Lung (tissue), 12 donors: ENCODE measurements around the gene FLNB. TPM values are rescaled to one million over a fixed set of nuclear protein-coding genes. Genes with fewer than 3 reads are reported as not detected.

Experiments
- ATAC-seq: fragments of 200-7000 bp; cut with Tn5 transposase; one replicate; pipeline ENCODE4 v1.9.1; 2020; ENCODE audit warnings: moderate number of reproducible peaks; ENCODE audit not compliant: insufficient read depth, low FRiP score
- DNase-seq, 3 donors: peaks; one replicate each; pipeline ENCODE4 v3.0.0-alpha.2; 2013 to 2017
- H3K27ac ChIP-seq, 2 donors: one replicate each; pipeline ENCODE4 v1.5.1; 2013; ENCODE audit warnings: mild to moderate bottlenecking in 2 of 2, moderate library complexity in 2 of 2, control low read depth in 1 of 2, inconsistent platforms in 1 of 2, low read depth in 1 of 2, low read length in 1 of 2
- H3K27me3 ChIP-seq, 3 donors: one replicate each; pipeline ENCODE4 v1.5.1; 2013; ENCODE audit warnings: low read length in 2 of 3; ENCODE audit not compliant: control insufficient read depth in 3 of 3, insufficient read depth in 3 of 3
- H3K36me3 ChIP-seq, 4 donors: one replicate each; pipeline ENCODE4 v1.5.1; 2013; ENCODE audit warnings: low read length in 4 of 4, mild to moderate bottlenecking in 1 of 4, moderate library complexity in 1 of 4; ENCODE audit not compliant: control insufficient read depth in 4 of 4, insufficient read depth in 4 of 4
- H3K4me1 ChIP-seq, 5 donors: one replicate each; pipeline ENCODE4 v1.5.1; 2013; ENCODE audit warnings: low read length in 5 of 5, mild to moderate bottlenecking in 2 of 5, moderate library complexity in 1 of 5; ENCODE audit not compliant: control insufficient read depth in 5 of 5, insufficient read depth in 5 of 5
- H3K4me3 ChIP-seq: one replicate; pipeline ENCODE4 v1.5.1; 2013; ENCODE audit warnings: mild to moderate bottlenecking, control low read depth, moderate library complexity
- H3K9ac ChIP-seq, 2 donors: one replicate each; pipeline ENCODE4 v1.5.1; 2013; ENCODE audit warnings: low read length in 2 of 2, control low read depth in 1 of 2; ENCODE audit not compliant: insufficient read depth in 1 of 2
- H3K9me3 ChIP-seq, 4 donors: one replicate each; pipeline ENCODE4 v1.5.1; 2013; ENCODE audit warnings: low read length in 3 of 4, mild to moderate bottlenecking in 1 of 4, moderate library complexity in 1 of 4; ENCODE audit not compliant: control insufficient read depth in 4 of 4, insufficient read depth in 3 of 4
- WGBS, 2 donors: extraction: QIAGEN DNeasy Blood & Tissue Kit; methylation state at CpG; one replicate each; pipeline ENCODE4 v1.1.7; 2013; 5-methylcytosine and 5-hydroxymethylcytosine counted together
- polyA plus RNA-seq, 2 donors: library from polyadenylated mRNA; stranded (reverse); fragments of 200-250 nt; gene quantifications; one replicate each; pipeline ENCODE4 v1.2.1, GENCODE V29; 2013
- total RNA-seq, 2 donors: library from RNA; depleted of rRNA in 1 of 2; stranded (reverse); fragments of >200 nt in 1 of 2; gene quantifications; one replicate each; pipeline ENCODE4 v1.2.1, GENCODE V29; 2014 to 2021
- TF ChIP-seq, protein P1 (sequence below): IDR thresholded peaks from 2 replicates; pipeline ENCODE4 v1.5.1; 2012; ENCODE audit warnings: mild to moderate bottlenecking; ENCODE audit errors: control extremely low read depth, extremely low read depth
- donor health status: control.
- donor health status: control.
- donor health status: Bipolar disorder and iron deficiency.
- donor health status: healthy.
- donor health status: DM: yes; HTN: yes; CAD: no.

The FLNB gene
- total and polyA plus RNA-seq, 4 donors = 32.4 to 122 (median 93.7) TPM

- Histone ChIP-seq H3K4me1 (peaks cover 0 to 27% (median 9%) of the 10 kb centered on the region in 5 donors), H3K27ac (no peak overlapping the region), H3K4me3 (no peak overlapping the region), H3K9ac (no peak overlapping the region), H3K27me3 (no peaks in the 10 kb centered on the region), H3K36me3 (peaks cover 0 to 20% (median 17%) of the 10 kb centered on the region in 4 donors), H3K9me3 (no peaks in the 10 kb centered on the region)
- ATAC-seq = no peak
- TF ChIP-seq, protein P1, sequence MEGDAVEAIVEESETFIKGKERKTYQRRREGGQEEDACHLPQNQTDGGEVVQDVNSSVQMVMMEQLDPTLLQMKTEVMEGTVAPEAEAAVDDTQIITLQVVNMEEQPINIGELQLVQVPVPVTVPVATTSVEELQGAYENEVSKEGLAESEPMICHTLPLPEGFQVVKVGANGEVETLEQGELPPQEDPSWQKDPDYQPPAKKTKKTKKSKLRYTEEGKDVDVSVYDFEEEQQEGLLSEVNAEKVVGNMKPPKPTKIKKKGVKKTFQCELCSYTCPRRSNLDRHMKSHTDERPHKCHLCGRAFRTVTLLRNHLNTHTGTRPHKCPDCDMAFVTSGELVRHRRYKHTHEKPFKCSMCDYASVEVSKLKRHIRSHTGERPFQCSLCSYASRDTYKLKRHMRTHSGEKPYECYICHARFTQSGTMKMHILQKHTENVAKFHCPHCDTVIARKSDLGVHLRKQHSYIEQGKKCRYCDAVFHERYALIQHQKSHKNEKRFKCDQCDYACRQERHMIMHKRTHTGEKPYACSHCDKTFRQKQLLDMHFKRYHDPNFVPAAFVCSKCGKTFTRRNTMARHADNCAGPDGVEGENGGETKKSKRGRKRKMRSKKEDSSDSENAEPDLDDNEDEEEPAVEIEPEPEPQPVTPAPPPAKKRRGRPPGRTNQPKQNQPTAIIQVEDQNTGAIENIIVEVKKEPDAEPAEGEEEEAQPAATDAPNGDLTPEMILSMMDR = no peak
- WGBS, 2 donors = 97% methylated on average over 41 of the region's 41 CpGs
- no peak for DNase-seq
Measured at GRCh38 chr3:58122936-58123700, 114.9 kb downstream of the FLNB start.

DNA sequence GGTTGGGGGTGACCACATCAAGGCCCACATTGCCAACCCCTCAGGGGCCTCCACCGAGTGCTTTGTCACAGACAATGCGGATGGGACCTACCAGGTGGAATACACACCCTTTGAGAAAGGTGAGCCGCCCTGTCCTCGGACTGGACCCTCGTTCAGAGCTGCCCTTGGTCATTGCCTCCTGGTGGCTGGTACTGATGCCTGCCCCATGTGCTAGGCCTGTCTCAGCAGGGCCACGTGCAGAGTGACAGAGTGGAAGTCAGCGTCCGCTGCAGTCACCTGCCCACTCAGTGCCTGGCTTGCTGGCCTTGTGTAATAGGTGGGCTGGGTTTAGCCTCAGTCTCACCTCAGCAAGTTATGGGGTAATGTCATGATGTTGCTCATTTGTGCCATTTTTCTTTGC is 116.2 kb downstream of the FLNB start:
- Histone ChIP-seq H3K9ac (no peak overlapping the region), H3K4me1 (peaks cover 0 to 19% (median 9%) of the 10 kb centered on the region in 5 donors), H3K4me3 (no peak overlapping the region), H3K36me3 (peaks cover 0 to 24% (median 17%) of the 10 kb centered on the region in 4 donors), H3K27ac (no peak overlapping the region), H3K27me3 (no peaks in the 10 kb centered on the region), H3K9me3 (no peaks in the 10 kb centered on the region)
- ATAC-seq = no peak
- no peak for DNase-seq
- TF ChIP-seq, protein P1 = no peak
- 91 to 95% methylated on average over 8 of the region's 8 CpGs for WGBS, 2 donors

DNA sequence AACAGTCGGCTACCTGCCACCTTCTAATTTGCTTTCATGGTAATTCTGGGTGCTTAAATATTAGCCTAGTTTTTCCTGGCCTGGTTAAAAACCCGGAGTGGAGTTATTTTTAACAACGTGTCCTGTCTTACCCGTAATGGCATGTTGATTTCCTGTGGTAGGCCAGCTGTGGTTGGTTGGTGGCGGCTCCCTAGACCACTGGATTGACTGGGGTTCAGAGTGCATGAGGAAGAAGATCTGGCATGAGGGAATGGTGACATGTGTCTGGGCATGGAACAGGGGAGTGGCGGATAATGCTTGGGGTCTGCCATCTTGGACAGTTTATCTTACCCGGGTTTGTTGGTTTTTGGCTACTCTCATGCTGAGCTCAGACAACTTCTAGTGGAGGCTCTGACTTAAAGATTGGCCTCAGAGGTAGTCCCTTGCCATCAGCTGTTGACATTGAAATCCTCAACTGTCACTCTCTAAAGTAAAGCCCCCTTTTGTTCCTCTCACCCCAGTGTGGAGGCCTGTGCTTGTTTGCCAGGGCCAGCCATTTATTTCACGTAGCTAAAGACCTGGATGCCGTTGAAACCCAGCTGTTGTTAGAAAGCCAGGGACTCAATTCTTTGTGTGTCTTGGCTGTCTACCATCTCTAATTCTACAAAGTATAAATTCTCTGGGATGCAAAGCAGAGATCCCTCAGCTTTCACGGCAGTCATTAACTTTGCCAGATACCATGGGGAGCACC is 121.0 kb downstream of the FLNB start:
- H3K9ac ChIP-seq = no peak overlapping the region
- peaks cover 8 to 29% (median 13%) of the 10 kb centered on the region in 4 donors for H3K36me3 ChIP-seq
- no peak overlapping the region for H3K27ac ChIP-seq
- TF ChIP-seq, protein P1 = no peak
- no peaks in the 10 kb centered on the region for H3K9me3 ChIP-seq
- ATAC-seq = no peak
- H3K4me1 ChIP-seq = peaks cover 0 to 12% (median 0%) of the 10 kb centered on the region in 5 donors
- peak; percentile 46 to 79 (median 71) for DNase-seq
- no peaks in the 10 kb centered on the region for H3K27me3 ChIP-seq
- WGBS, 2 donors = 72 to 77% methylated on average over 10 of the region's 10 CpGs
- H3K4me3 ChIP-seq = no peak overlapping the region
